ENCODE measurements around the gene NKAIN2. TPM values are rescaled to one million over a fixed set of nuclear protein-coding genes. Genes with fewer than 3 reads are reported as not detected.
"Not testable (repeated sequence)": the region's sequence is repeated elsewhere in the genome, so short reads cannot be mapped to it uniquely, and the experiment has no call there.

The NKAIN2 gene
- total RNA-seq, 1 experiment from 2014 or later: not detected

DNA sequence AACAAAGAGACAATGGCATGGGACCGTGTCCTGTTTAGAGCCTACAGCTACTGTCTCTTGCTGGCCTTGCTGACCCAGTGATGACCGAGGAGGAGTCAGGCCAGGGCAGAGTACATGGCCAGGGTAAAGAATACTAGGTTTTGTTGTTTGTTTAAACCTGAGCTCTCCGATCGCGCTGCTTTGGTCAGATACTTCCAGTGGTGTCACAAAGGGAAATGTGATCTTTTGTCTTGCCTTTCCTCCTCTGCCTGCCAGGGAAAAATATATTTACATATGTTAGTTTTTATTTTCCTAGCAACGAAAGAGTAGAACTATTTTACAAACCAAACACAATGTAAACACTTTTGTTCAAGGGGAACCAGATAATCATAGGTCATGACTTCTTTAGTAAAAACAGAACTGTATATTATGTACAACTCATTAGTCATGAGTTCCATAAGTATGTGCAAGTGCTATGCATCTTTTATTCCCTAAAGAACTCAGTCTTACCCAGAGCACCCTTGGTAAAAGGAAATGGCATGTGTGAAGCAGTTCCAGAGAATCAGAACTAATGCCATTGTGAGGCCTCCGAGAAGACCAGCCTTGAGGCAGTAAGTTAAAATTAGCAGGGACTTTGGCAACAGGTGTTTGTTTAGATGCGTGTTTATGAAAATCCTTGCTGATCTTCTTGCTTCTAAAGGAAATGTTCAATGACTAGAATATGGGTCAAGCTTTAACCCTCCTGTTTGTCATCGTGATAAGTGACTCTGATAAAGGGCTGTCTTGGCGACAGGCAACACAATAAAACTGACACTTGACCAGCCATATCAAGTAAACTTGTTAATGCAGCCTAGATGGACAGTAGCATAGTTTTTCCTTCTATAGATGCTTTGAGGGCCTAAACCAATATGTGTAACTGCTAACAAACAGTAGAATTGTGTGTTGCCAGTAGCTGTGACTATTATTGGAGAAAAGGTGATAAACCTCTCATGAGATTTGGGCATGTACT, 204.6 kb downstream of the NKAIN2 start:
- no peak overlapping the region for H3K4me3 Mint-ChIP-seq (ENCODE audit: low read depth, unreplicated experiment)
- intact Hi-C loops (cut with micrococcal nuclease; ENCODE audit: unreplicated experiment): no loop called here
- H3K4me1 Mint-ChIP-seq (ENCODE audit: low read depth, unreplicated experiment): no peaks in the 10 kb centered on the region
- BruUV-seq (replicated peaks): no TSS peak
- H3K9me3 Mint-ChIP-seq (ENCODE audit: low read depth, unreplicated experiment): no peaks in the 10 kb centered on the region
- TF ChIP-seq, protein P1, sequence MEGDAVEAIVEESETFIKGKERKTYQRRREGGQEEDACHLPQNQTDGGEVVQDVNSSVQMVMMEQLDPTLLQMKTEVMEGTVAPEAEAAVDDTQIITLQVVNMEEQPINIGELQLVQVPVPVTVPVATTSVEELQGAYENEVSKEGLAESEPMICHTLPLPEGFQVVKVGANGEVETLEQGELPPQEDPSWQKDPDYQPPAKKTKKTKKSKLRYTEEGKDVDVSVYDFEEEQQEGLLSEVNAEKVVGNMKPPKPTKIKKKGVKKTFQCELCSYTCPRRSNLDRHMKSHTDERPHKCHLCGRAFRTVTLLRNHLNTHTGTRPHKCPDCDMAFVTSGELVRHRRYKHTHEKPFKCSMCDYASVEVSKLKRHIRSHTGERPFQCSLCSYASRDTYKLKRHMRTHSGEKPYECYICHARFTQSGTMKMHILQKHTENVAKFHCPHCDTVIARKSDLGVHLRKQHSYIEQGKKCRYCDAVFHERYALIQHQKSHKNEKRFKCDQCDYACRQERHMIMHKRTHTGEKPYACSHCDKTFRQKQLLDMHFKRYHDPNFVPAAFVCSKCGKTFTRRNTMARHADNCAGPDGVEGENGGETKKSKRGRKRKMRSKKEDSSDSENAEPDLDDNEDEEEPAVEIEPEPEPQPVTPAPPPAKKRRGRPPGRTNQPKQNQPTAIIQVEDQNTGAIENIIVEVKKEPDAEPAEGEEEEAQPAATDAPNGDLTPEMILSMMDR (IDR thresholded peaks at IDR 0.05; ENCODE audit: unreplicated experiment): no peak
- DNase-seq: no peak
- CTCF ChIA-PET: interaction anchor here (0.5 kb wide), 1 partner anchor 54 kb away, joined by 3 read pairs; no protein-coding TSS in a partner anchor
- H3K27me3 Mint-ChIP-seq (ENCODE audit: unreplicated experiment): no peaks in the 10 kb centered on the region
- no peak overlapping the region for H3K27ac Mint-ChIP-seq (ENCODE audit: unreplicated experiment)
- H3K36me3 Mint-ChIP-seq (ENCODE audit: insufficient read depth, unreplicated experiment): no peaks in the 10 kb centered on the region

DNA sequence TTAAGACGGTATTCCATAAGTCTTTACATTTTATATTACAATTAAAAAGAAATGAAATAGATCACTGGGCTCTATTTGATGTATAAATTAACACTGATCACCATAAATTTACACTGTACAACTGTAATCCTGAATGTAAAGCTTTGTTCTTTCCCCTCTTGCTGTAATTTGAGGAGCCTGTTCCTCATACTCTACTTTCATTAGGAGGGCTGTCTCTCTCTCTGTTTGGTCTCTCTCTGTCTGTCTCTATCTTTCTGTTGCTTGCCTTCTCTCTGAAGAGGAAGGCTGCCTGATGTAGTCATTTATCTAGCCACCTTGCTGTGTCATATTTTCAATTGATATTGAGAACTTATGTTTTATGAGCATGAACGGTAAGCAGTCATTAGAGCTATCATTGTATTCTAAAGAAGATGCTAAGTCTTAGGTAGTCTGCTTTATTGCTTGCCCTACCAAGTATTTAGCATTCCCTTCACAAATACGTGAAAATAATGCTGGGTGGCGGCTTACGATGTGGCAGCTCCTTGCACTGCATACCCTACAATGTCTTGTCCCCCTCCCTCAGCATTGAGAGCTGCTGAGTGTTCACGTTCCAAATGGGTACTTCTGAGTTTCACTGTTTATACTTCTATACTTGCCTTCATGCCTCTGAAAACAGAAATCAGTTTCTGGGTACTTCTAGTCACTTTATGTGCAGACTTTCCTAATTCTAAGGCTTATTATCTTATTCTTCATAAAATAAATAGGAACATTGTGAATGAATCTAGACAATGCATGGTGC, 205.5 kb downstream of the NKAIN2 start:
- Mint-ChIP-seq H3K27ac (ENCODE audit: unreplicated experiment) (no peak overlapping the region), H3K9me3 (ENCODE audit: low read depth, unreplicated experiment) (no peaks in the 10 kb centered on the region), H3K4me3 (ENCODE audit: low read depth, unreplicated experiment) (no peak overlapping the region), H3K27me3 (ENCODE audit: unreplicated experiment) (no peaks in the 10 kb centered on the region), H3K4me1 (ENCODE audit: low read depth, unreplicated experiment) (no peaks in the 10 kb centered on the region), H3K36me3 (ENCODE audit: insufficient read depth, unreplicated experiment) (no peaks in the 10 kb centered on the region)
- intact Hi-C loops (cut with micrococcal nuclease; ENCODE audit: unreplicated experiment): no loop called here
- TF ChIP-seq, protein P1 (IDR thresholded peaks at IDR 0.05; ENCODE audit: unreplicated experiment): no peak
- CTCF ChIA-PET: interaction anchor here (0.5 kb wide), 1 partner anchor 54 kb away, joined by 3 read pairs; no protein-coding TSS in a partner anchor
- no peak for DNase-seq
- no TSS peak for BruUV-seq (replicated peaks)

DNA sequence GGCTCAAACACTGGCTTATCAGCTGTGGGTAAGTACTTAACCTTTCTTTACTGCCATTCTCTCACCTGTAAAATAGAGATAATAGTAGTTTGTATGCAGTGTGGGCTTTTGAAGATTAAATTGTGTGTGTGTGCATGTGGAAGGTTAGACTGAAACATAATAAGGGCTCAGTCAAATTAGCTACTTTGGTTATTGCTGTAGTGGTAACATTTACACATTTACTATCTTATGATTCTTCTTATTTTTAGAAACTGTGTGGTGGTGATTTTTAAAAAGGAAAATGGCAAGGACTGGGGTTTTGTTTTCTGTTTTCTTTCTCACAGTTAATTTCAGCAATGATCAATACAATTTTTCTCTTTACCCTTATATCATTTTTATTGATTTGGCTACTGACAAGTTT, 206.9 kb downstream of the NKAIN2 start:
- Mint-ChIP-seq H3K27ac (ENCODE audit: unreplicated experiment) (no peak overlapping the region), H3K27me3 (ENCODE audit: unreplicated experiment) (no peaks in the 10 kb centered on the region), H3K9me3 (ENCODE audit: low read depth, unreplicated experiment) (no peaks in the 10 kb centered on the region), H3K36me3 (ENCODE audit: insufficient read depth, unreplicated experiment) (no peaks in the 10 kb centered on the region), H3K4me1 (ENCODE audit: low read depth, unreplicated experiment) (no peaks in the 10 kb centered on the region), H3K4me3 (ENCODE audit: low read depth, unreplicated experiment) (no peak overlapping the region)
- TF ChIP-seq, protein P1 (IDR thresholded peaks at IDR 0.05; ENCODE audit: unreplicated experiment): no peak
- CTCF ChIA-PET: no interaction called here
- no peak for DNase-seq
- no TSS peak for BruUV-seq (replicated peaks)
- intact Hi-C loops (cut with micrococcal nuclease; ENCODE audit: unreplicated experiment): no loop called here

DNA sequence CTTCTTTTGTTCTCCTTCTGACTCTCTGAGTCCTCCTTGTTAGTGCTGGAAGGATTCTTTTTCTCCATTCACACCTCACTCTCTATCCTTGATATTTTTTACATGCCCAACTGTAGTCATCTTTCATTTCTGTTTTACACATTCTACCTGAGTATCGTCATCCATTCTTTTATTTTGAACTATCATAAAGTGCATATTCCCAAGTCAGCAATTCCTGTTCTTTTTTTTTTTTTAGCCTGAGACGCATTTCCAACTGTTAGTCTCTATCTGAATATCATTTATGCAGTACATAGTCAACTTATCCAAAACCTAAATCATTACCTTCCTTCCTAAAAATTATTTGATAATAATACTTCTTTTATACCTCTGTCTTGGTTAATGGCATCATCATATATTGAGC, 207.5 kb downstream of the NKAIN2 start:
- Mint-ChIP-seq H3K27ac (ENCODE audit: unreplicated experiment) (no peak overlapping the region), H3K4me1 (ENCODE audit: low read depth, unreplicated experiment) (no peaks in the 10 kb centered on the region), H3K4me3 (ENCODE audit: low read depth, unreplicated experiment) (no peak overlapping the region), H3K27me3 (ENCODE audit: unreplicated experiment) (no peaks in the 10 kb centered on the region), H3K9me3 (ENCODE audit: low read depth, unreplicated experiment) (no peaks in the 10 kb centered on the region), H3K36me3 (ENCODE audit: insufficient read depth, unreplicated experiment) (no peaks in the 10 kb centered on the region)
- DNase-seq: no peak
- TF ChIP-seq, protein P1 (IDR thresholded peaks at IDR 0.05; ENCODE audit: unreplicated experiment): no peak
- intact Hi-C loops (cut with micrococcal nuclease; ENCODE audit: unreplicated experiment): no loop called here
- BruUV-seq (replicated peaks): no TSS peak
- CTCF ChIA-PET: no interaction called here

GRCh38 chr6:124022051-124022450, 218.4 kb downstream of the NKAIN2 start:
- H3K27ac Mint-ChIP-seq (ENCODE audit: unreplicated experiment); BruUV-seq (replicated peaks); CTCF ChIA-PET; H3K27me3 Mint-ChIP-seq (ENCODE audit: unreplicated experiment); H3K36me3 Mint-ChIP-seq (ENCODE audit: insufficient read depth, unreplicated experiment); intact Hi-C loops (cut with micrococcal nuclease; ENCODE audit: unreplicated experiment); H3K4me3 Mint-ChIP-seq (ENCODE audit: low read depth, unreplicated experiment); H3K9me3 Mint-ChIP-seq (ENCODE audit: low read depth, unreplicated experiment); H3K4me1 Mint-ChIP-seq (ENCODE audit: low read depth, unreplicated experiment); DNase-seq: not testable (repeated sequence)

Data from Calu3 (cell line).